Measurements from ENCODE around the gene TFF2.

TFF2 gene

DNA sequence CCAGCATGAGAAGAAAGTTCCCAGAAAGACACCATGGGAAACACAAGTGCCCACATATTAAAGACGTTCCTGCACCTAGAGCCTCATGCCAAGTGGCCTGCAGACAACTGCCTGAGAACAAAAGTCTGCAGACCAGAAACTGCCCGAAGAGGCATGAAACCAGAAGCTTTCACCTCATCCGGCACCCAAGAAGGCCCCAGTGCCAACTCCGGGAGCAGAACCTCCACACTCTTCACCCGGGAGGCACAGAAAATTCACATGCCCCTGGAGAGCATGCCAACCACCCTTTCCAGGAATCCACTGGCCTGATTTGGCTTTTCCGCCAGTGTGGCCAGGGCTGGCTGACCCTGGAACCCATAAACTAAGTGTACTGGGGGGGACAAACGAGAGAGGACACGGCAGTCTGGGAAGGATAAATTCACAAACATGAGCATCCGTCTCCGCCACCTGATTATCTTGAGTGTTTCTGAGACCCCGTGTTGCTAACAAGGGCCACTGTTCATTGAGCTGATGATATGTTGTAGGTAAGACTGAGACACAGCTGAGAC is 6.8 kb downstream of the TFF2 start:
- DNase-seq, result no peak

- DNase-seq, result no peak
Measured at GRCh38 chr21:42343556-42343955, 7.2 kb downstream of the TFF2 start.

DNA sequence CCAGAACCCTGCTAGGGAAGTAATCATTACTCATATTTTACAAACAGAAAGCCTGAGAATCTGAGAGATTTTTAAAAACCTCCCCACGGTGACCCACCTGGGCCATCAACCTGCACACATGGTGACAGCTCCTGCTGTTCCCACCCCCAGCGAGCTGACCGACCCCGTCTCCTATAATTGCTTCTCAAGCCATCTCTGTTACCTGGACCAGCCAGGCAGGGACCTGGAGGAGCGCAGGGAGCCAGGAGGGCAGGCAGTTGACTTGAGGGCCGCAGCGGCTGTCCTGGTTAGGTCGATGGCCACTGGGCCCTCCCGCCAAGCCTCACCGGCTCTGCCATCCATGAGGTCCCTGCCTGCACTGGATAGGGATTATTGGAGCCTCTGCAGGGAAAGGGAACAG is 7.7 kb downstream of the TFF2 start:
- no peak for DNase-seq

GRCh38 chr21:42341776-42342542 is 8.8 kb downstream of the TFF2 start:
- DNase-seq, result no peak

DNA sequence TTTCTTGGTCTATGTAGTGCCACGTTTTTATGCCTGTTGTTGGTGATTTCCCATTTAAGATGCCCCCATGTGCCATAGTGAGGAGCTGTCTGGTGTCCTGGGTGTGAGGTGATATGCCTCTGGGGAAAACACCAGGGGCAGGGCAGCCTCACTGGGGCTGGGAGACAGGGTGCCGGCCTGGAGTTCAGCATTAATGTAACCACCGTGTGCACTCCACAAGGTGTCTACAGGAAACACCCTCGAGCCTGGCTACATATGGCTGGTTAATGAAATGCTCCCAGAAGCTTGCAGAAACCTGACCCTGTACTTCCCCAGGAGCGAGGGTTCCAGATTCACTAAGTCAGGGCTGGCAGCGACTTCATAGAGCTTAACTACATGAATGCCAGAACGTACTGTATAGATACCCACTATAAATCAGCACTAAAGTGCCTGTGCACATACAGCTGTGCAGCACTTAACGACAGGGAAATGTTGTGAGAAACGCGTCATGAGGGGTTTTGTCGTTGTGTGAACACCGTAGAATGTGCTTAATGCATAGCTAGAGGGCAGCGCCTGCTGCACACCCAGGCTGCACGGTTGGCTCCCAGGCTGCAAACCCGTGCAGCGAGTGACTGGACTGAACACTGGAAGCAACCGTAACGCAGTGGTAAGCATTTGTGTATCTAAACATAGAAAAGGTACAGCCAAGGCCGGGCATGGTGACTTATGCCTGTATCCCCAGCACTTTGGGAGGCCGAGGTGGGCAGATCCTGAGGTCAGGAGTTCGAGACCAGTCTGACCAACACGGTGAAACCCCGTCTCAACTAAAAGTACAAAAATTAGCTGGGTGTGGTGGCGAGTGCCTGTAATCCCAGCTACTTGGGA is 10.4 kb downstream of the TFF2 start:
- DNase-seq, result no peak

DNA sequence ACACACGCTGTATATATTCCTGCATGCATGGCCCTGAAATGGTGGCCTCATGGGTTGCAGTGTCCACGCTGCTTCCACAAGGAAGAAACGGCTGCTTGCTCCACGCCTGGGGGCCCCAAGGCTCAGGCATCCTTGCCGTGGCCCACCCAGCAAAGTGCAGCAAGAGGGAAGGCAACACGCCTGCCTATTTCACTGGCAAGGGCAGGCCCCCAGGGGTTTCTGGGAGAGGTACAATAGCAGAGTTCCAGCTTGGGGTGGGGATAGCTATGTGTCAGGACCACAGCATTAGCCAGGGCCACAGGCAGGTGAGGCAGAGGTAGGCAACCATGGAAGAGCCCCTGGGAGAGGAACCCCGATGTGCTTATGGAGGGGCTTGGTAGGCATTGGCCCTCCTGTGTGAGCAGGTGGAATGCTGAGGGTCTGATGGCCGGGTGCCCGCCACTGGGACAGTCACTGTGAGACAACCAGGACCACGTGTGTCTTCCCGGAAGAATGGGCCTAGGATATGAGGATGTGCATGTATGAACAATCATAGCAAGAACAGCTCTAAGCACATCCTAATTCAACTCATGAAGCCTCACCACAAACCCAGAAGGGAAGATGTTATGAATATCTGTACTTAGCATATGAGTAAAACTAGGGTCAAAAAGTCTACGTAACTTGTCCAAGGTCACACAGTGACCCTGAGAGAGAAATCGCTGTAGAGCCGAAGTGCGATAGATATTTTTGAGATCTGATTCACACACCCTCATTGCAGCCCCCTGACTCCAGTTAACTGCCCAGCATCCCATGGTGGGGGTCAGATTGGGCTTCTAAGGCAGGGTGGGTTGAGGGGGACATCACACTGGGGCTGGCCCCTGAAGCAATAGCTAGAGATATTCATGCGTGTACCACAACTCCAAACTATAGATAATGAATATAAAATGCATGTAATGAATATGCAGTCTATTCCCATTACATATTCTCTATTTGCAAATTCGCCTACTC is 11.8 kb downstream of the TFF2 start:
- no peak for DNase-seq

GRCh38 chr21:42337830-42338728 is 12.7 kb downstream of the TFF2 start:
- peak; percentile 42 for DNase-seq

- no peak for DNase-seq
Measured at GRCh38 chr21:42337276-42337675, 13.5 kb downstream of the TFF2 start.

DNA sequence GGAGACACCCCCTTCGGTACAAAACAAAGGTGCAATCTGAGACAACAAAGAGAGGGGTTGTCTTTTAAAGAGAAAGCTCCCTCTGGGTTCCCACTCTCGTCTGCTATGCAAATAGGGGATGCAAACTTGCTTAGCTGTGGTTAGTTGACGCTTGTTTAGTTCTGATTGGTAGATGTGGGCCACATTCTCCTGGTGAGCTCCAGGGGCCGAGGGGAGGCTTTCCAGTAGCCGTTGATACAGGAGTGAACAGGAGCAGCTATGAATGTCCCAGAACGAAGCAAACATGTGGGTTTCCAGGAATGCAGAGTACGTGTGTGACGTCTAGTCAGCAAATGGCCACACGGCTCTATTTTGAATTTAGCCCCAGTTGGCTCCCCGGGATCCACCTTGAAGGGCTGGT is 14.7 kb downstream of the TFF2 start:
- DNase-seq, result peak; percentile 91

DNA sequence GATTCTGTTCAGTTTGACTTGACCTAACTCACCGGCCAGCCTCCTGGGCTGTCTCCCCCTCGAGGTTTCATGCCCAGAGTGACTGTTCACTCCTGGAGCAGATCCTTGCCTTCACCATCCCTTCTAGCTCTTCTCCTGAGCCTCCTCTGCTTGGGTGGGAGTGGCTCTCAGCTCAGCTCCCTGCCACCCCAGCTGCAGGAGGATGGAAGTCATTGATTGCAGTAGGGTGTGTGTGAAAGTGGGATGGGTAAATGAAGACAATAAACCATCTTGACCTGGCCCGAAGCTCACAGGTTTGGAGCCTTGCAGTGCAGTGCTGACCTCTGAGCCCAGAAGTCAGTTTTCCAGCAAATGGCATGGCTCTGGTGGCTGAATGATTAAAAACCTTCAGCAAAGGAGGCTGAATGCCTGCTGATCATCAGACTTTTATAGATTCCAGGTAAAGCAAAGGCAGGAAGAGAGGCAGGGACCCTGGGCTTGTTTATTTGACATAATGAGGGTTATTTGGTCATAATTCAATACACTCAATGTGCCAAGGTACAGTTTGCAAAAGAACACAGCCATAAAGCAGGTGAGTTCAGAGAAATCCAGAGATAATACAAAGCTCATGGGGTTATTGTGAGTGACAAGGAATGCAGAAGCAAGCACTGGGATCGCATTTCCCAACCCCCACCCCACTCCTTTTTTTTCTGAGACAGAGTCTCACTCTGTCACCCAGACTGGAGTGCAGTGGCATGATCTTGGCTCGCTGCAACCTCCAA is 18.1 kb downstream of the TFF2 start:
- DNase-seq, result no peak

GRCh38 chr21:42331660-42332059 is 19.1 kb downstream of the TFF2 start:
- no peak for DNase-seq

DNA sequence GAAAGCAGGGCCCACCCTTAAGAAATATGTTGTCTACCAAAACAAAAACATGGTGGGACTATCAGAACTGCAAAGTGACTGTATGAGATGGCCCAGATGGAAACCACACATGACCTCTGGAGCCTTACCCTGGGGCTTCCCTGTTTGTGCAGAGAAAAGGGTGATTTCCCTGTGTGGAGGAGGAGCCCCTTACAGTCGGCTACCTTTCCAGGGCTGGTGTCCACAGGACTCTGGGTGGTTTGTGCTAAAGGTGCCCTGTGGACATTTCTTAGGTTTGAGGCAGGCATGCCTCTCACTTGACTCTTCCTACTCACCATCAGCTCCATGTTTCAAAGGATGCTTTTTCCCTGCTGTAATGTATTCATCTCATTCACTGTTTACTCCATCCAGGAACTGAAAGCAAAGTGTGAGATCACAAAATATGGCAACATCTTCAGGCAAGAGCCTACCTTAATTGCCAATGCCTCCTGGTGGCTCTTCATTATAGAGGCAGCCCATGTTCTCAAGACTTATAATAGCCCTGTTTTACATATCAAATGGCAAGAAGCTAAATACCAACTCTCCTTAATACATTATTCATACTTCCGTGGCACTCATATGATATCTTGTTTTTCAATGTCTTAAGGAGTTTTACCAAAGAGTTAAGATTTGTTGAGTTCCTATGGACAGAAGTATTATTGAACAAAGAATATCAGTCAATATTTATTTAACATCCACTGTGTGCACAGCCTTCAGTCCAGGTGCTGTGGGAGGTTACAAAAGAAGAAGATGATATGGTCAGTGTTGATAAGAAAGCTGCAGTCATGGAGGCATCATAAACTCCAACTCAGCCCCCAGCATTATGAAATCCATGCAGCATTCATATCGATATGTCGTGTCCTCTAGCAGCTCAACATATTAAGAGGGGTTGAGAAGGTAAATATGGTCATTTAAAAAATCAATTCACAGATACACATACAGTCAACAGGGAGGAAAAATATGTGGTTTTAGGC is 20.1 kb downstream of the TFF2 start:
- DNase-seq, result no peak

DNA sequence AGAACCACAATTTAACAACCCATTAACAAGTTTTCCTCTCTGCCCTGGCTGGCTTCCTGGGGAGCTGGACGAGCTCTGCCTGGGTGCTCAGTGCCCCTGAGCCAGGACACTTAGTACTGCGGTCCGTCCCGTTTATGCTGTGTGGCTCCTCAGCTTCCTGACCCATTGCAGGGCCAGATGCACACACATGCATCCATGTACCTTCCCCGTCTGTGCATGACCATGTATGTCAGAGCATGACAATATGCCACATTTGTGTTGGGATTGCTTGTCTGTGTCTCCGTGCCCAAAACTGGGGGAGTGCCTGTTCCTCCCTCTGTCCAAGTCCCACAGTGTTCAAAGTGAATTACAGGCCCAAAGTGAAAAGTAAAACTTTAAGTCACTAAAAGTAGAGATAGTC is 25.9 kb downstream of the TFF2 start:
- DNase-seq, result no peak

DNA sequence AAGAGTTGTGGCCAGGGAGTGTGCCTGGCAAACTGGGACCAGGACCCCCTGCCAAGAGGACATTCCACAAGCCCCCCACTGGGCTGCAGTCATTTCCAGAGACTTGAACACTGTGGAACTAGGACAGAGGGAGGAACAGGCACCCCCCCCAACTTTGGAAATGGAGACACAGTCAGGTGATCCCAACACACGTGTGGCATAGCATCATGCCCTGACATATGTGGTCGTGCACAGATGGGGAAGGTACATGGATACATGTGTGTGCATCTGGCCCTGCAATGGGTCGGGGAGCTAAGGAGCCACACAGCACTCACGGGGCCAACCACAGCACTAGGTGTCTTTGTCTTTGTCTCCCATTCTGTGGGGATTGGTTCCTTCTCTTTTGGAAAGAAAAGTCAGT is 28.9 kb downstream of the TFF2 start:
- no peak for DNase-seq

GRCh38 chr21:42321231-42321630 is 29.6 kb downstream of the TFF2 start:
- DNase-seq, result no peak

GRCh38 chr21:42320791-42321190 is 30.0 kb downstream of the TFF2 start:
- no peak for DNase-seq

DNA sequence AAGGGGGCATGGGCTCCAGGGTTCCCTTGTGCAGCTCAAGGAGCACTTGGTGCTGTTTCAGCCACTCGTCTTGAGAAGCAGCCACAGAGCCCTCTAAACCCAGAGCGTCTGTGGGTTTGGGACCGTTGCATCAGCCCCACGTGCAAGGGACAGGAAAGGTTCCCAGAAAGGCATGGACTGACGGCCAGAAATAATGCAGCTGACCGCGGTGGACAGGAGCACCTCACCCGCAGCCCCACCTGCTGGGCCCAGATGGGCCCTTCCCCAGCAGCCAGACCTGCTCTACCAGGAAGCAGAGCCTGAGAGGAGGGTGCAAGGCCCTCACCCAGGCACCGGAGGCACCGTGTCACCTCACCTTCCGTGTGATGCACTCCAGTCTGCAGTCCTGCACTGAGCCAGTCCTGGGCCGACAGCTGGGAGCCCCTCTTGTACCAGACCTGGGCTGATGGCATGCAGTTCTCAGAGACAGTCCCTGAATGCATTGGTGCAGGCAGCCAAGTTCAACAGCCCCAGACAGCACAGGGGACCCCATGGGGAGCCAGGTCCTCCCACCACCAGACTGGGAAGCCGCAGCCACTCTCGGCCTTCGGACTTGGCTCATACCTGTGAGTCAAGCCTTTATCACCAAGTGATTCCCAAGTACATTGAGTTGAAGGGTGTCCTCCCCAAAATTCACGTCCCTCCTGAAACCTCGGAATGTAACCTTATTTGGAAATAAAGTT is 30.8 kb downstream of the TFF2 start:
- DNase-seq, result no peak

GRCh38 chr21:42319376-42319775 is 31.4 kb downstream of the TFF2 start:
- no peak for DNase-seq
